ENCODE measurements around the gene TRMU.
A peak's percentile ranks its signal among the peaks of the same experiment; 100 is the strongest.

Gene TRMU

DNA sequence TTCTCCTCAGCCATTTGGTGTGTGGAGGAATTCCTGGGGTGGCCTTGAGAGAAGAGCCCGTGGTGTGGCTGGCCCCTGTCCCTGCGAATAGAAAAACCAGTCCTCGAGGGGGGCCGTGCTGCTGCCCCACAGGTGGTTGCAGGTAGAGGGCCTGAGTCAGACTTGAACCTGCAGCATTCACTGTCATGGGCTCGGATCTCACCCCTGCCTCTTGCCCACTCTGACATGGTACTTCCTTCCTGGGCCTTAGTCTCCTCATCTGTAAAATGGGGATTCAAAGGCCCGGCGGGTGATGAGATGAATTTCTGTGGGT, 19.4 kb downstream of the TRMU start:
- H3K4me3 ChIP-seq (ENCODE audit: control insufficient read depth, low read depth, low read length) = no peak overlapping the region
- TF ChIP-seq, protein P1, sequence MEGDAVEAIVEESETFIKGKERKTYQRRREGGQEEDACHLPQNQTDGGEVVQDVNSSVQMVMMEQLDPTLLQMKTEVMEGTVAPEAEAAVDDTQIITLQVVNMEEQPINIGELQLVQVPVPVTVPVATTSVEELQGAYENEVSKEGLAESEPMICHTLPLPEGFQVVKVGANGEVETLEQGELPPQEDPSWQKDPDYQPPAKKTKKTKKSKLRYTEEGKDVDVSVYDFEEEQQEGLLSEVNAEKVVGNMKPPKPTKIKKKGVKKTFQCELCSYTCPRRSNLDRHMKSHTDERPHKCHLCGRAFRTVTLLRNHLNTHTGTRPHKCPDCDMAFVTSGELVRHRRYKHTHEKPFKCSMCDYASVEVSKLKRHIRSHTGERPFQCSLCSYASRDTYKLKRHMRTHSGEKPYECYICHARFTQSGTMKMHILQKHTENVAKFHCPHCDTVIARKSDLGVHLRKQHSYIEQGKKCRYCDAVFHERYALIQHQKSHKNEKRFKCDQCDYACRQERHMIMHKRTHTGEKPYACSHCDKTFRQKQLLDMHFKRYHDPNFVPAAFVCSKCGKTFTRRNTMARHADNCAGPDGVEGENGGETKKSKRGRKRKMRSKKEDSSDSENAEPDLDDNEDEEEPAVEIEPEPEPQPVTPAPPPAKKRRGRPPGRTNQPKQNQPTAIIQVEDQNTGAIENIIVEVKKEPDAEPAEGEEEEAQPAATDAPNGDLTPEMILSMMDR (IDR thresholded peaks at IDR 0.05; ENCODE audit: control insufficient read depth, insufficient read depth, low read depth, low read length, missing control alignments) = no peak

DNA sequence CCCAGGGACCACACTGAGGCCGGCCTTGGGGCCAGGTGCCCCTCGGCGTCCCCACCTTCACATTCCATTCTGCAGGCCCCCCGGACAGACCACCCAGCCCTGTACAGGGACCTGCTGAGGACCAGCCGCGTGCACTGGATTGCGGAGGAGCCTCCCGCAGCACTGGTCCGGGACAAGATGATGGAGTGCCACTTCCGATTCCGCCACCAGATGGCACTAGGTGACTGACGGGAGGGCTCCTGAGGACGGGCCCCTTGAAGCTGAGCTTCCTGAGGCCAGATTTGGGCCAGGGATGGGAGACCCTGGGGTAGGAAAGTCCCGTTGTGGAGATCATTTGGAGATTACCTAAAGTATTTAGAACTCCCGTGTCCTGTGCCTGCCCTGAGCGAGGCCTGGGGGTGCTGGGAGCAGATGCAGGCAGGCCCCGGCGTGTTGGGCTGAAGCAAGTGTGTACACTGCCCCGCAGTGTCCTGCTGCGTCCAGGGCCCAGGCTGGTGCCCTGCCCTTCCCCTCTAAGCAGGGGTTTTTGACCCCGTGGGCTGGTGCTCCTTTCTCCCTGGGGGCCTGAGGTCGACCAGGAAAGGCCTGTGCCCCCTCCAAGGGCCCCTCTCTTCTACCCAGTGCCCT, 20.0 kb downstream of the TRMU start:
- no peak overlapping the region for H3K4me3 ChIP-seq (ENCODE audit: control insufficient read depth, low read depth, low read length)
- TF ChIP-seq, protein P1 (IDR thresholded peaks at IDR 0.05; ENCODE audit: control insufficient read depth, insufficient read depth, low read depth, low read length, missing control alignments) = peak; percentile 88
- DNase-seq (ENCODE audit: low read depth) = no peak

More for the DNA sequence above, 19.4 kb downstream of the TRMU start:
- DNase-seq (ENCODE audit: low read depth) = no peak

DNA sequence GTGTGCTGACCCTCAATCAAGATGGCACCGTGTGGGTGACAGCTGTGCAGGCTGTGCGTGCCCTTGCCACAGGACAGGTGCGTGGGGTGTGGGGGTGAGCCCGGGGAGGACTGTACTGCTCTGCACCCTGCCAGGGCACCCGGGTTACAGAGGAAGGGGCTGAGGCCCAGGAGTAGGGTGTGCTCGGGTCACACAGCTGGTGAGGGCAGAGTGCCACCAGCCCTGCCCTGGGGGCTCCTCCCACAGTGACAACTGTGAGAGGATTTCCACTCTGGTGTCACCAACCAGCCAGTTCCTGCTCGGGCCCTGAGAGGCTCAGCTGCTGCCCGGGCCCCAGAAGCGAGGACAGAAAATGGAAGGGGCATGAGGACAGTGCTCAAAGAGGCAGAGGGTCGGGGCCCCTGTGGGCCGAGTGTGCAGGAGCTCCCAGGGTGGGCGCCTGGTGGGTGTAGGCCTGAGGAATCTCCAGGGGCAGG, 20.5 kb downstream of the TRMU start:
- no peak overlapping the region for H3K4me3 ChIP-seq (ENCODE audit: control insufficient read depth, low read depth, low read length)
- DNase-seq (ENCODE audit: low read depth) = no peak
- TF ChIP-seq, protein P1 (IDR thresholded peaks at IDR 0.05; ENCODE audit: control insufficient read depth, insufficient read depth, low read depth, low read length, missing control alignments) = no peak

DNA sequence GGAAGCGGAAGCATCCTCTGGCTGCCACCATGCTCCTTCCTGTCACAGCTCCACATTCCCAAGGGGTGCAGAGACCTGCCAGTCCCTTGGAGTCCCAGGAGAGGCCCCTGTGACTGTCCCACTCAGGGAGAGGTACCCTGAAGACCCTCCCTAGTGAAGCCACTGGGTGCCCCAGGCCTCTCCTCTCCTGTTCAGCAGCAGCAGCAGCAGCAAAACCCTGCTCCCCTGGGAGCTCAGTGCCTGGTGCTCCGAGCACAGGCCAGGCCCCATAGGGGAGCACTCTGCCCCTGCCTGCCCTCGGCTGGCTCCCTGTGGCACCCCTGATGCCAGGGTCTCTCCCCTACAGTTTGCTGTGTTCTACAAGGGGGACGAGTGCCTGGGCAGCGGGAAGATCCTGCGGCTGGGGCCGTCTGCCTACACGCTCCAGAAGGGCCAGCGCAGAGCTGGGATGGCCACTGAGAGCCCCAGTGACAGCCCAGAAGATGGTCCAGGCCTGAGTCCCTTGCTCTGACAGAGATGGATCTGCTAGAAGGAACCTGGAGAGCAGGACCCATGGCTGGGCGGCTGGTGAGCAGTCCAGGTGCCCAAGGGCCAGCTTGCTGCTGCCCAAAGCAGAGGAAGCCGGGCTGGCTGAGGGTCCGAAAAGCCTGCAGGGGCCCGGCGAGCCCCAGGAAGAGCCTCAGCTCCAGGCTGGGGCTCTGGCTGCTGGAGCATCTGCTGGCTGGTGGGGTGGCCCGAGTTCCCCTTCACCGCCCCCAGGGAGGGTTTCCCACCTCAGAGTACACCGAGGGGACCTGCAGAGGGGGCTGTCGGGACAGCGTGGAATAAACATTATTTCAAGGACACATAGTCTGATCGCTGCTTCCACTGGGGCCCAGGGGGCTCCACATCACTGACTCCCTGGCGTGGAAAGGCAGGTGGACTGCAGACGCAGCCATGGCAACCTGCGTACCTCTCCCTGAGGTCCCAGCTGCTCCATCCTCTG, 21.3 kb downstream of the TRMU start:
- TF ChIP-seq, protein P1 (IDR thresholded peaks at IDR 0.05; ENCODE audit: control insufficient read depth, insufficient read depth, low read depth, low read length, missing control alignments) = no peak
- no peak overlapping the region for H3K4me3 ChIP-seq (ENCODE audit: control insufficient read depth, low read depth, low read length)
- no peak for DNase-seq (ENCODE audit: low read depth)

DNA sequence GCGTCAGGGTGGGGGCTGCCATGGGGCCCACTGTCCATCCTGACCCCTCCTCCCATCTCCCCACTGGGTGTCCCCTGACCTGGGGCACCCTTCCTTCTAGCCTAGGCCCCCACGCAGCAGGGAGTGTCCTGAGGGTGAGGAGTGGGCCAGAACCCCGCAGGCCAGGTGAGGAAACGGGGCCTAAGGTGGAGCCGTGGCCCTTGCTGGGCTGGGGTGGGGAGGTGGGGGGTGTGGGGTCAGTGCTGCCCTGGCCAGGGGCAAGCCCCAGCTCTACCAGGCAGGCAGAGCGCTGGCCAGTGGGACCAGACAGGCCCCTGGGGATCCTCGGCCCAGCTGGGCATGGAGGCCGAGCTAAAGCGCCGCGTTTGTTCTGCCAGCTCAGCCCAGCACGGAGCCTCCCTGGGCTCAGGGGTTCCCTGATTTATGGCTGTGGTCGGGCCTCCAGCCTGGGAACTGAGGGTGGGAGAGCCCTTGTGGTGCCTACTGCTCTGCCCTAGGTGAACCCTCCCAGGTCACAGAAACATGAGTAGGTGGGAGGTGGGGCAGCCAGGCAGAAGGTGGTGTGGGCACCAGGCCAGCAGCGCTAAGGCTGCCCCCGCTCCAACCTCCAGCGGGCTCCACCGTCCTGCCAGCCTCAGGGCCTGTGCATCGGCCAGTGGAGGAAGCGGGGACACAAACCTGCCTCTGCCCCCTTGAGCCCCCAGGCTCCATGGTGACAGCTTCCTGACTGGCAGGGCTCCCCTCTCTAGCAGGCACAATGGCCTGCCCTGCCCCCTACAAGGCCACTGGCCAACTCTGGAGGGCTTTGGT, 22.4 kb downstream of the TRMU start:
- no peak overlapping the region for H3K4me3 ChIP-seq (ENCODE audit: control insufficient read depth, low read depth, low read length)
- no peak for DNase-seq (ENCODE audit: low read depth)
- TF ChIP-seq, protein P1 (IDR thresholded peaks at IDR 0.05; ENCODE audit: control insufficient read depth, insufficient read depth, low read depth, low read length, missing control alignments) = no peak

DNA sequence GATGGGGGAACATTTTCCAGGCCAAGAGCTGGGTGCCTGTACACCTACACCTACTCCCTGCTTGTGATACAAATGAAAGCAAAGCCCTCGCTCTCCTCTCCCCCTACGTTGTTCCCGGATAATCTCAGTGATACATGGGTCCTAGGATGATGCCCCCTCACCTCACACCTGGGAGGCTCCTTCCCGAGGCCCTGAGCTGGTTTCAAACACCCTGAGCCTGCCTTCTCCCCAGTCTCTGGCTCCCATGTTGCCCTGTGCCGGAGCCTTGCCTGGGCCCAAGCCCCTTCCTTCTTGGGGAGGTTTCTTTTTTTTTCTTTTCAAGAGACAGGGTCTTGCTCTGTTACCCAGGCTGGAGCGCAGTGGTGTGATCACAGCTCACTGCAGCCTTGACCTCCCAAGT, 23.3 kb downstream of the TRMU start:
- H3K4me3 ChIP-seq (ENCODE audit: control insufficient read depth, low read depth, low read length) = no peak overlapping the region
- TF ChIP-seq, protein P1 (IDR thresholded peaks at IDR 0.05; ENCODE audit: control insufficient read depth, insufficient read depth, low read depth, low read length, missing control alignments) = no peak
- no peak for DNase-seq (ENCODE audit: low read depth)
